Limb (tissue), 2 donors: ENCODE measurements around the gene XPNPEP1.

Experiments
- DNase-seq, 2 donors: peaks; one replicate each; pipeline ENCODE4 v3.0.0-alpha.2; 2016; ENCODE audit errors: extremely low spot score in 2 of 2

Gene XPNPEP1

GRCh38 chr10:109866168-109866994 lies 56.9 kb downstream of the XPNPEP1 start:
- DNase-seq = no peak

- no peak for DNase-seq
Measured at GRCh38 chr10:109863775-109864174, 59.5 kb downstream of the XPNPEP1 start.

- no peak for DNase-seq
Measured at GRCh38 chr10:109862738-109863137, 60.6 kb downstream of the XPNPEP1 start.

- no peak for DNase-seq
Measured at GRCh38 chr10:109862041-109862440, 61.3 kb downstream of the XPNPEP1 start.

GRCh38 chr10:109861081-109861480 lies 62.2 kb downstream of the XPNPEP1 start:
- DNase-seq = no peak

GRCh38 chr10:109859221-109859620 lies 64.1 kb downstream of the XPNPEP1 start:
- no peak for DNase-seq

- DNase-seq = no peak
Measured at GRCh38 chr10:109855746-109856145, 67.6 kb downstream of the XPNPEP1 start.

GRCh38 chr10:109853921-109854320 lies 69.4 kb downstream of the XPNPEP1 start:
- DNase-seq = no peak

GRCh38 chr10:109852475-109853037 lies 70.8 kb downstream of the XPNPEP1 start:
- DNase-seq = peak; percentile 77 to 88

GRCh38 chr10:109851616-109852474 lies 71.5 kb downstream of the XPNPEP1 start:
- DNase-seq = no peak

GRCh38 chr10:109846832-109847231 lies 76.5 kb downstream of the XPNPEP1 start:
- DNase-seq = no peak

GRCh38 chr10:109845308-109845707 lies 78.0 kb downstream of the XPNPEP1 start:
- DNase-seq = no peak

GRCh38 chr10:109838592-109839244 lies 84.6 kb downstream of the XPNPEP1 start:
- no peak for DNase-seq

GRCh38 chr10:109837384-109837783 lies 85.9 kb downstream of the XPNPEP1 start:
- DNase-seq = no peak

- no peak for DNase-seq
Measured at GRCh38 chr10:109835257-109835656, 88.1 kb downstream of the XPNPEP1 start.

GRCh38 chr10:109831846-109832245 lies 91.5 kb downstream of the XPNPEP1 start:
- no peak for DNase-seq

GRCh38 chr10:109824206-109824605 lies 99.1 kb downstream of the XPNPEP1 start:
- no peak for DNase-seq

- DNase-seq = no peak
Measured at GRCh38 chr10:109823196-109823595, 100.1 kb downstream of the XPNPEP1 start.

GRCh38 chr10:109821672-109822071 lies 101.6 kb downstream of the XPNPEP1 start:
- DNase-seq = no peak

GRCh38 chr10:109820620-109821405 lies 102.5 kb downstream of the XPNPEP1 start:
- no peak for DNase-seq

- DNase-seq = no peak
Measured at GRCh38 chr10:109819807-109820206, 103.5 kb downstream of the XPNPEP1 start.
